KMS-11 (cell line): ENCODE measurements around the gene SLC35F3.

Experiments
- H2AFZ ChIP-seq: fragments of 200-600 bp; sonication (generic); 2 replicates; pipeline ENCODE4 v1.6.1; 2016; ENCODE audit warnings: antibody characterized with exemption, mixed run types, low read depth
- H3K27ac ChIP-seq: fragments of 200-600 bp; sonication (generic); 2 replicates; pipeline ENCODE4 v1.6.1; 2016; ENCODE audit warnings: mild to moderate bottlenecking, mixed run types
- H3K27me3 ChIP-seq: fragments of 200-600 bp; sonication (generic); 2 replicates; pipeline ENCODE4 v1.6.1; 2017; ENCODE audit warnings: mild to moderate bottlenecking, low read depth, mixed run types, moderate library complexity; ENCODE audit not compliant: insufficient read depth
- H3K36me3 ChIP-seq: fragments of 200-600 bp; sonication (generic); 2 replicates; pipeline ENCODE4 v1.6.1; 2017; ENCODE audit warnings: mild to moderate bottlenecking, mixed run types; ENCODE audit not compliant: insufficient read depth
- H3K4me1 ChIP-seq: fragments of 200-600 bp; sonication (generic); 2 replicates; pipeline ENCODE4 v1.6.1; 2016; ENCODE audit warnings: mild to moderate bottlenecking, low read depth, mixed run types; ENCODE audit not compliant: poor library complexity, severe bottlenecking
- H3K4me2 ChIP-seq: fragments of 200-600 bp; sonication (generic); 2 replicates; pipeline ENCODE4 v1.7.0; 2016; ENCODE audit warnings: mild to moderate bottlenecking, mixed run types
- H3K4me3 ChIP-seq: fragments of 200-600 bp; sonication (generic); IDR thresholded peaks from 2 replicates; pipeline ENCODE4 v1.6.1; 2017; ENCODE audit warnings: low read depth, low read length, mixed read lengths; ENCODE audit not compliant: insufficient read depth
- H3K79me2 ChIP-seq: fragments of 200-600 bp; sonication (generic); 2 replicates; pipeline ENCODE4 v1.6.1; 2016; ENCODE audit warnings: low read depth, mixed run types; ENCODE audit not compliant: insufficient read depth
- H3K9ac ChIP-seq: fragments of 200-600 bp; sonication (generic); 2 replicates; pipeline ENCODE4 v1.6.1; 2016; ENCODE audit warnings: mild to moderate bottlenecking, mixed run types
- H4K20me1 ChIP-seq: fragments of 200-600 bp; sonication (generic); 2 replicates; pipeline ENCODE4 v1.6.1; 2016; ENCODE audit warnings: mild to moderate bottlenecking, mixed run types; ENCODE audit not compliant: insufficient read depth
- TF ChIP-seq, protein P1 (sequence below): fragments of 200-600 bp; sonication (generic); conservative IDR thresholded peaks from 2 replicates; pipeline ENCODE4 v1.6.1; 2017; ENCODE audit warnings: low read depth, mild to moderate bottlenecking, antibody characterized with exemption, low read length, moderate library complexity, mixed read lengths

Gene SLC35F3

GRCh38 chr1:234169161-234169849 is 264.8 kb downstream of the SLC35F3 start:
- no peaks in the 10 kb centered on the region for H3K79me2 ChIP-seq
- H3K4me2 ChIP-seq: no peak overlapping the region
- H3K27me3 ChIP-seq: no peaks in the 10 kb centered on the region
- TF ChIP-seq, protein P1, sequence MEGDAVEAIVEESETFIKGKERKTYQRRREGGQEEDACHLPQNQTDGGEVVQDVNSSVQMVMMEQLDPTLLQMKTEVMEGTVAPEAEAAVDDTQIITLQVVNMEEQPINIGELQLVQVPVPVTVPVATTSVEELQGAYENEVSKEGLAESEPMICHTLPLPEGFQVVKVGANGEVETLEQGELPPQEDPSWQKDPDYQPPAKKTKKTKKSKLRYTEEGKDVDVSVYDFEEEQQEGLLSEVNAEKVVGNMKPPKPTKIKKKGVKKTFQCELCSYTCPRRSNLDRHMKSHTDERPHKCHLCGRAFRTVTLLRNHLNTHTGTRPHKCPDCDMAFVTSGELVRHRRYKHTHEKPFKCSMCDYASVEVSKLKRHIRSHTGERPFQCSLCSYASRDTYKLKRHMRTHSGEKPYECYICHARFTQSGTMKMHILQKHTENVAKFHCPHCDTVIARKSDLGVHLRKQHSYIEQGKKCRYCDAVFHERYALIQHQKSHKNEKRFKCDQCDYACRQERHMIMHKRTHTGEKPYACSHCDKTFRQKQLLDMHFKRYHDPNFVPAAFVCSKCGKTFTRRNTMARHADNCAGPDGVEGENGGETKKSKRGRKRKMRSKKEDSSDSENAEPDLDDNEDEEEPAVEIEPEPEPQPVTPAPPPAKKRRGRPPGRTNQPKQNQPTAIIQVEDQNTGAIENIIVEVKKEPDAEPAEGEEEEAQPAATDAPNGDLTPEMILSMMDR: no peak
- no peaks in the 10 kb centered on the region for H3K4me1 ChIP-seq
- no peaks in the 10 kb centered on the region for H3K36me3 ChIP-seq
- H3K4me3 ChIP-seq: no peak overlapping the region
- H3K9ac ChIP-seq: no peak overlapping the region
- no peak overlapping the region for H2AFZ ChIP-seq
- no peak overlapping the region for H3K27ac ChIP-seq
- no peaks in the 10 kb centered on the region for H4K20me1 ChIP-seq

DNA sequence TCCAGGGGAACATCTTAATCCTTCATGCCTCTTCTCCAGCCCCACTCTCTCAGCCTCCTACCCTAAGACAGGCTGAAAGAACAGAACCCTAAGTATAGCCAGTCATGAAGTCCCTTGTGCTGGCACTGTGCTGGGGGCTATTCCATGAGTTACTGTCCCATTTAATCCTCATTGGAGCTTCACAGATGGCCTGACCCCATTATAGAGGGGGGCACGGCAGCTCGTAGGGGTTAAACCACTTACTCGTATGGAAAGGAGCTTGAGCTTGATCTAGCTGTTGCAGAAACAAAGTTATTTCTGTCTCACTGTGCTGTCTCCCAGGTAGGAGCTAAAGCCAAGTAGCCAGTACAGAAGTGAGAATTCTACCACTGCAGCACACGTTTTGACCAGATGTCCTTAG is 265.6 kb downstream of the SLC35F3 start:
- no peaks in the 10 kb centered on the region for H3K27me3 ChIP-seq
- no peak overlapping the region for H3K4me3 ChIP-seq
- H3K4me1 ChIP-seq: no peaks in the 10 kb centered on the region
- no peak overlapping the region for H3K4me2 ChIP-seq
- no peaks in the 10 kb centered on the region for H4K20me1 ChIP-seq
- no peaks in the 10 kb centered on the region for H3K79me2 ChIP-seq
- H3K27ac ChIP-seq: no peak overlapping the region
- H3K36me3 ChIP-seq: no peaks in the 10 kb centered on the region
- H3K9ac ChIP-seq: no peak overlapping the region
- TF ChIP-seq, protein P1: no peak
- H2AFZ ChIP-seq: no peak overlapping the region

- TF ChIP-seq, protein P1: no peak
- H3K4me2 ChIP-seq: no peak overlapping the region
- H3K4me3 ChIP-seq: no peak overlapping the region
- no peaks in the 10 kb centered on the region for H3K27me3 ChIP-seq
- H3K27ac ChIP-seq: no peak overlapping the region
- H4K20me1 ChIP-seq: no peaks in the 10 kb centered on the region
- no peaks in the 10 kb centered on the region for H3K79me2 ChIP-seq
- H2AFZ ChIP-seq: no peak overlapping the region
- H3K36me3 ChIP-seq: no peaks in the 10 kb centered on the region
- H3K4me1 ChIP-seq: no peaks in the 10 kb centered on the region
- no peak overlapping the region for H3K9ac ChIP-seq
These were observed 266.1 kb downstream of the SLC35F3 start for GRCh38 chr1:234170622-234171021.

DNA sequence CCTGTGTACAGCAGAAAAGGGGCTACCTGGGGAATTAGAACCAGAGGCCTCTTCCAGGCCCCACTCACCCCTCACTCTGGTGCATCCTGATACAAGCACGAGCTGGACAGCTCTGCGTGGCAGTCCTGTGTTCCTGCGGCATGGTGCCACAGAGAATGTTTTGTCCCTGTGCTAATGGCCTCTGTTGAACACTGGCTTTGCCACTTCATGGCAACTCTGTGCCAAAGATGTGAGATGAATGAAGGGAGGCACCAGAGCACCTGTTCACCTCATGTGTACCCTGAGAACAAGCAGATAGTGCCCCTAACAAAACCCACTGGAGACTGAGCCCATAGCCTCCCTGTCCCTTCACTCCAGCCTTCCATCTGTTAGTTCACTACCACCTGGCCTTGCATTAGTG is 269.5 kb downstream of the SLC35F3 start:
- H3K4me1 ChIP-seq: no peaks in the 10 kb centered on the region
- H3K27ac ChIP-seq: no peak overlapping the region
- H3K79me2 ChIP-seq: no peaks in the 10 kb centered on the region
- TF ChIP-seq, protein P1: no peak
- H3K27me3 ChIP-seq: no peaks in the 10 kb centered on the region
- H3K4me3 ChIP-seq: no peak overlapping the region
- no peak overlapping the region for H2AFZ ChIP-seq
- H3K36me3 ChIP-seq: no peaks in the 10 kb centered on the region
- H4K20me1 ChIP-seq: no peaks in the 10 kb centered on the region
- H3K9ac ChIP-seq: no peak overlapping the region
- H3K4me2 ChIP-seq: no peak overlapping the region
